GM12878 (cell line): ENCODE data around the gene TRAF3. TPM values are rescaled to one million over a fixed set of nuclear protein-coding genes. Genes with fewer than 3 reads are reported as not detected.
A peak's percentile ranks its signal among the peaks of the same experiment; 100 is the strongest.

ENCODE experiments used
- BACH1 ChIP-seq: fragments of 450-650 bp; IDR thresholded peaks from 2 replicates; pipeline ENCODE4 v1.6.1; 2017; ENCODE audit warnings: mild to moderate bottlenecking, borderline replicate concordance
- CBFB ChIP-seq: IDR thresholded peaks from 2 replicates; pipeline ENCODE4 v1.6.1; 2016; ENCODE audit warnings: antibody characterized with exemption, low read depth
- DPF2 ChIP-seq: fragments of 450-650 bp; IDR thresholded peaks from 2 replicates; pipeline ENCODE4 v1.6.1; 2017; ENCODE audit warnings: mild to moderate bottlenecking
- EZH2 ChIP-seq: IDR thresholded peaks from 2 replicates; pipeline ENCODE4 v1.6.1; 2012; ENCODE audit warnings: low read depth, mild to moderate bottlenecking, control low read depth, inconsistent platforms, low read length, borderline replicate concordance; ENCODE audit not compliant: control insufficient read depth
- GATAD2B ChIP-seq: fragments of 450-650 bp; conservative IDR thresholded peaks from 2 replicates; pipeline ENCODE4 v1.6.1; 2017; ENCODE audit warnings: low read depth, mild to moderate bottlenecking, moderate library complexity
- IKZF1 ChIP-seq: fragments of 450-650 bp; conservative IDR thresholded peaks from 2 replicates; pipeline ENCODE4 v1.6.1; 2017; ENCODE audit warnings: antibody characterized with exemption, mild to moderate bottlenecking
- IKZF2 ChIP-seq, 2 experiments: fragments of 450-650 bp; IDR thresholded peaks; 2 replicates each; pipeline ENCODE4 v1.6.1; 2017; ENCODE audit warnings: mild to moderate bottlenecking in 2 of 2, moderate library complexity in 2 of 2
- MTA2 ChIP-seq: fragments of 450-650 bp; IDR thresholded peaks from 2 replicates; pipeline ENCODE4 v1.6.1; 2016; ENCODE audit warnings: low read depth, mild to moderate bottlenecking, moderate library complexity
- RB1 ChIP-seq: fragments of 450-650 bp; formaldehyde crosslinking; IDR thresholded peaks from 2 replicates; pipeline ENCODE4 v1.6.1; 2017; ENCODE audit warnings: mild to moderate bottlenecking, borderline replicate concordance
- RELA ChIP-seq: fragments of 450-650 bp; IDR thresholded peaks from 2 replicates; pipeline ENCODE4 v1.8.0; 2014; ENCODE audit warnings: borderline replicate concordance; ENCODE audit not compliant: partially characterized antibody
- YBX1 ChIP-seq: fragments of 450-650 bp; IDR thresholded peaks from 2 replicates; pipeline ENCODE4 v1.6.1; 2016; ENCODE audit warnings: antibody characterized with exemption
- polyA plus RNA-seq, 11 experiments: library from polyadenylated mRNA; depleted of rRNA in 4 of 11; unstranded in 6 of 11; stranded (reverse) in 5 of 11; fragments of >200 nt; fragmentation: Nextera tagmentation in 4 of 11; fragmentation: Illumina TruSeq in 1 of 11; extraction: Ambion mirVana in 4 of 11; extraction: Trizol in 1 of 11; gene quantifications; 1 replicate in 1 of 11; 2 replicates in 10 of 11; pipeline versions ENCODE4 v1.2.1 to v1.2.3, GENCODE V29; 2011 to 2016; ENCODE audit warnings: inconsistent platforms in 2 of 11, missing spikeins in 2 of 11, low read depth in 1 of 11
- total RNA-seq, 4 experiments: library from RNA; depleted of rRNA in 3 of 4; stranded (reverse); fragments of >200 nt in 3 of 4; fragmentation: Illumina TruSeq in 1 of 4; extraction: Trizol in 1 of 4; gene quantifications; 2 replicates each; pipeline versions ENCODE4 v1.2.1 to v1.2.3, GENCODE V29; 2013 to 2021
- TF ChIP-seq, protein P1 (sequence below): fragments of 450-650 bp; IDR thresholded peaks from 2 replicates; pipeline ENCODE4 v1.6.1; 2018; ENCODE audit warnings: mild to moderate bottlenecking, low read depth, moderate library complexity; ENCODE audit not compliant: partially characterized antibody
- TF ChIP-seq, protein P2 (sequence below): IDR thresholded peaks from 2 replicates; pipeline ENCODE4 v1.6.1; 2012; ENCODE audit warnings: low read length, inconsistent platforms
- TF ChIP-seq, protein P3 (sequence below): fragments of 450-650 bp; formaldehyde crosslinking; IDR thresholded peaks from 2 replicates; pipeline ENCODE4 v1.4.0; 2022; ENCODE audit warnings: mild to moderate bottlenecking, moderate library complexity
- TF ChIP-seq, protein P4 (sequence below): IDR thresholded peaks from 2 replicates; pipeline ENCODE4 v1.6.1; 2011; ENCODE audit warnings: mild to moderate bottlenecking, low read depth, low read length, moderate library complexity; ENCODE audit not compliant: insufficient replicate concordance
- TF ChIP-seq, protein P5 (sequence below): fragments of 450-650 bp; IDR thresholded peaks from 2 replicates; pipeline ENCODE4 v1.6.1; 2017; ENCODE audit warnings: low read depth, mild to moderate bottlenecking, moderate library complexity

Gene TRAF3
- total and polyA plus RNA-seq, 10 of the 15 experiments (the other 5 are each of a cell fraction or from before 2014, with no cell fraction given), result 3.0 to 70.1 (median 36.5) TPM

DNA sequence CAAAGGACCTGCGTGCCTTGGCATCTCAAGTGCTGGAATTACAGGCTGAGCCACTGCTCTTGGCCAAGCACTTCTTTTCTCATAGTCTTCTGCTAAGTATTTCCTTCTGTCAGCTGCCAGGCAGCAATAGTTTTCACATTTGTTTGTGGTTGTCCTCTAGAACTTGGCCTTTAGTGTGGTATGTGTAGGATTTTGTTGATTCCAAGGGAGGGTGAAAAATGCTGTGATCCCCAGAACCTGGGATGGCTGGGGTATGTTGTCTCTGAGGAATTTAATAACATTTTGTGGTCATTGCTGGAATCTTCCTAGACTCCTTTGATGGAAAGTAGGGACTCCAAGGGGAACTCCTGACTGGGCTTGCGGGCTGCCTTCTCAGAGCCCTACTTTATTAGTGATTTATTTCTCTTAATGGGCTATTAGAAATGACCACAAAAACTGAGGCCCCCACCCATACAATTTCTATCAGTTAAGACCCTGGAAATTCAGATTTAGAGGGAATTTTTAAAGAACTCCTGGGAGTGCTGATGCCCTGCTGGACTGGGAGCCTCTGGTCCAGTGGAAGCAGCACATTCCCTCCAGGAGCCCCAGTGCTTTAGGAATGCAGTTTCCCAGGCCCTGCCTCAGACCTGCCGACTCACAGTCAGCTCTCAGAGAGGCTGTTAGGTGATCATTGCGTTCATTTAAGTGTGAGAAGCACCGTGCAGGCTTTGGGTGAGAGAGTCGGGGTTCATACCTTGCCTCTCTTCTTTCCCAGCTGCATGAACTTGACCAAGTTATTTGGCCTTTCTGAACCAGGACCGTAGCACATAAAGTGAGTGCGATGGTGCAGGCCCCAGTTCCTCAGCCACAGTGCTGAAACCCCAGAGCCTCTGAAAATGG, 22.7 kb downstream of the TRAF3 start (continued):
- peak; percentile 60; a peak in 3 of 4 replicates for TF ChIP-seq IKZF2 (IDR thresholded peaks at IDR 0.05)
- TF ChIP-seq, protein P1, sequence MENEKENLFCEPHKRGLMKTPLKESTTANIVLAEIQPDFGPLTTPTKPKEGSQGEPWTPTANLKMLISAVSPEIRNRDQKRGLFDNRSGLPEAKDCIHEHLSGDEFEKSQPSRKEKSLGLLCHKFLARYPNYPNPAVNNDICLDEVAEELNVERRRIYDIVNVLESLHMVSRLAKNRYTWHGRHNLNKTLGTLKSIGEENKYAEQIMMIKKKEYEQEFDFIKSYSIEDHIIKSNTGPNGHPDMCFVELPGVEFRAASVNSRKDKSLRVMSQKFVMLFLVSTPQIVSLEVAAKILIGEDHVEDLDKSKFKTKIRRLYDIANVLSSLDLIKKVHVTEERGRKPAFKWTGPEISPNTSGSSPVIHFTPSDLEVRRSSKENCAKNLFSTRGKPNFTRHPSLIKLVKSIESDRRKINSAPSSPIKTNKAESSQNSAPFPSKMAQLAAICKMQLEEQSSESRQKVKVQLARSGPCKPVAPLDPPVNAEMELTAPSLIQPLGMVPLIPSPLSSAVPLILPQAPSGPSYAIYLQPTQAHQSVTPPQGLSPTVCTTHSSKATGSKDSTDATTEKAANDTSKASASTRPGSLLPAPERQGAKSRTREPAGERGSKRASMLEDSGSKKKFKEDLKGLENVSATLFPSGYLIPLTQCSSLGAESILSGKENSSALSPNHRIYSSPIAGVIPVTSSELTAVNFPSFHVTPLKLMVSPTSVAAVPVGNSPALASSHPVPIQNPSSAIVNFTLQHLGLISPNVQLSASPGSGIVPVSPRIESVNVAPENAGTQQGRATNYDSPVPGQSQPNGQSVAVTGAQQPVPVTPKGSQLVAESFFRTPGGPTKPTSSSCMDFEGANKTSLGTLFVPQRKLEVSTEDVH, result no peak
- peak; percentile 77 for TF ChIP-seq IKZF1
- TF ChIP-seq CBFB, result no peak
- TF ChIP-seq, protein P2, sequence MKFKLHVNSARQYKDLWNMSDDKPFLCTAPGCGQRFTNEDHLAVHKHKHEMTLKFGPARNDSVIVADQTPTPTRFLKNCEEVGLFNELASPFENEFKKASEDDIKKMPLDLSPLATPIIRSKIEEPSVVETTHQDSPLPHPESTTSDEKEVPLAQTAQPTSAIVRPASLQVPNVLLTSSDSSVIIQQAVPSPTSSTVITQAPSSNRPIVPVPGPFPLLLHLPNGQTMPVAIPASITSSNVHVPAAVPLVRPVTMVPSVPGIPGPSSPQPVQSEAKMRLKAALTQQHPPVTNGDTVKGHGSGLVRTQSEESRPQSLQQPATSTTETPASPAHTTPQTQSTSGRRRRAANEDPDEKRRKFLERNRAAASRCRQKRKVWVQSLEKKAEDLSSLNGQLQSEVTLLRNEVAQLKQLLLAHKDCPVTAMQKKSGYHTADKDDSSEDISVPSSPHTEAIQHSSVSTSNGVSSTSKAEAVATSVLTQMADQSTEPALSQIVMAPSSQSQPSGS, result no peak
- TF ChIP-seq, protein P3, sequence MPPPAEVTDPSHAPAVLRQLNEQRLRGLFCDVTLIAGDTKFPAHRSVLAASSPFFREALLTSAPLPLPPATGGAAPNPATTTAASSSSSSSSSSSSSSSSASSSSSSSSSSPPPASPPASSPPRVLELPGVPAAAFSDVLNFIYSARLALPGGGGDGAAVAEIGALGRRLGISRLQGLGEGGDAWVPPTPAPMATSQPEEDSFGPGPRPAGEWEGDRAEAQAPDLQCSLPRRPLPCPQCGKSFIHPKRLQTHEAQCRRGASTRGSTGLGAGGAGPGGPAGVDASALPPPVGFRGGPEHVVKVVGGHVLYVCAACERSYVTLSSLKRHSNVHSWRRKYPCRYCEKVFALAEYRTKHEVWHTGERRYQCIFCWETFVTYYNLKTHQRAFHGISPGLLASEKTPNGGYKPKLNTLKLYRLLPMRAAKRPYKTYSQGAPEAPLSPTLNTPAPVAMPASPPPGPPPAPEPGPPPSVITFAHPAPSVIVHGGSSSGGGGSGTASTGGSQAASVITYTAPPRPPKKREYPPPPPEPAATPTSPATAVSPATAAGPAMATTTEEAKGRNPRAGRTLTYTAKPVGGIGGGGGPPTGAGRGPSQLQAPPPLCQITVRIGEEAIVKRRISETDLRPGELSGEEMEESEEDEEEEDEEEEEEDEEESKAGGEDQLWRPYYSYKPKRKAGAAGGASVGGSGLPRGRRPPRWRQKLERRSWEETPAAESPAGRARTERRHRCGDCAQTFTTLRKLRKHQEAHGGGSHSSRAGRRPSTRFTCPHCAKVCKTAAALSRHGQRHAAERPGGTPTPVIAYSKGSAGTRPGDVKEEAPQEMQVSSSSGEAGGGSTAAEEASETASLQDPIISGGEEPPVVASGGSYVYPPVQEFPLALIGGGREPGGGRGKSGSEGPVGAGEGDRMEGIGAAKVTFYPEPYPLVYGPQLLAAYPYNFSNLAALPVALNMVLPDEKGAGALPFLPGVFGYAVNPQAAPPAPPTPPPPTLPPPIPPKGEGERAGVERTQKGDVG (CRISPR knock-in tag), result no peak
- TF ChIP-seq RELA, result peak; percentile 60
- no peak for TF ChIP-seq YBX1
- TF ChIP-seq GATAD2B, result 0 out of 2 replicates have a peak, but pooled peaks have one; percentile 22
- TF ChIP-seq, protein P4, sequence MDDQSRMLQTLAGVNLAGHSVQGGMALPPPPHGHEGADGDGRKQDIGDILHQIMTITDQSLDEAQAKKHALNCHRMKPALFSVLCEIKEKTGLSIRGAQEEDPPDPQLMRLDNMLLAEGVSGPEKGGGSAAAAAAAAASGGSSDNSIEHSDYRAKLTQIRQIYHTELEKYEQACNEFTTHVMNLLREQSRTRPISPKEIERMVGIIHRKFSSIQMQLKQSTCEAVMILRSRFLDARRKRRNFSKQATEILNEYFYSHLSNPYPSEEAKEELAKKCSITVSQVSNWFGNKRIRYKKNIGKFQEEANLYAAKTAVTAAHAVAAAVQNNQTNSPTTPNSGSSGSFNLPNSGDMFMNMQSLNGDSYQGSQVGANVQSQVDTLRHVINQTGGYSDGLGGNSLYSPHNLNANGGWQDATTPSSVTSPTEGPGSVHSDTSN, result no peak
- no peak for TF ChIP-seq RB1
- TF ChIP-seq DPF2, result peak; percentile 49; the same call in 1 of the 2 replicates
- peak; percentile 79; the same call in 1 of the 2 replicates for TF ChIP-seq MTA2
- no peak for TF ChIP-seq BACH1
- no peak for TF ChIP-seq EZH2
- TF ChIP-seq, protein P5, sequence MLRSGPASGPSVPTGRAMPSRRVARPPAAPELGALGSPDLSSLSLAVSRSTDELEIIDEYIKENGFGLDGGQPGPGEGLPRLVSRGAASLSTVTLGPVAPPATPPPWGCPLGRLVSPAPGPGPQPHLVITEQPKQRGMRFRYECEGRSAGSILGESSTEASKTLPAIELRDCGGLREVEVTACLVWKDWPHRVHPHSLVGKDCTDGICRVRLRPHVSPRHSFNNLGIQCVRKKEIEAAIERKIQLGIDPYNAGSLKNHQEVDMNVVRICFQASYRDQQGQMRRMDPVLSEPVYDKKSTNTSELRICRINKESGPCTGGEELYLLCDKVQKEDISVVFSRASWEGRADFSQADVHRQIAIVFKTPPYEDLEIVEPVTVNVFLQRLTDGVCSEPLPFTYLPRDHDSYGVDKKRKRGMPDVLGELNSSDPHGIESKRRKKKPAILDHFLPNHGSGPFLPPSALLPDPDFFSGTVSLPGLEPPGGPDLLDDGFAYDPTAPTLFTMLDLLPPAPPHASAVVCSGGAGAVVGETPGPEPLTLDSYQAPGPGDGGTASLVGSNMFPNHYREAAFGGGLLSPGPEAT, result peak; percentile 58; the same call in 1 of the 2 replicates
